ENCODE data around the gene LRRC27. TPM values are rescaled to one million over a fixed set of nuclear protein-coding genes. Genes with fewer than 3 reads are reported as not detected.

The LRRC27 gene
- total RNA-seq (2014; rRNA removed; shearing (Covaris generic)): 7.5 and 11.1 TPM in 2 replicates
- polyA plus RNA-seq (2016; fragmentation: Nextera tagmentation; extraction: Ambion mirVana): 9.6 and 11.5 TPM in 2 replicates

GRCh38 chr10:132331601-132332432 lies at the start of gene LRRC27:
TSS of gene LRRC27 (plus strand) at chr10:132332193. CDS start at chr10:132333525, 1,332 bp downstream.
- H3K27ac ChIP-seq: peak within 1 kb of the TSS; percentile 66
- H3K4me2 ChIP-seq (ENCODE audit: unreplicated experiment): peak within 1 kb of the TSS; percentile 89
- peak within 1 kb of the TSS; percentile 99 for H3K4me3 ChIP-seq
- H4K20me1 ChIP-seq (ENCODE audit: insufficient read depth): no peaks in the 10 kb centered on the region
- in situ Hi-C loops (cut with MboI): loop anchor here (10.0 kb wide), 1 partner anchor 107 kb away; no protein-coding TSS in a partner anchor
- no peaks in the 10 kb centered on the region for H3K9me2 ChIP-seq (ENCODE audit: insufficient read depth)
- peak; percentile 98 for DNase-seq
- no peaks in the 10 kb centered on the region for H3K27me3 ChIP-seq (replicated peaks; ENCODE audit: insufficient read depth)
- 0 to 2% methylated on average over 43 to 59 of the region's 89 CpGs for WGBS, 2 experiments (ENCODE audit: low coverage in 1 of 2, low lambda C conversion rate in 2 of 2, missing lambda C conversion rate in 2 of 2)
- H2AFZ ChIP-seq: peak within 1 kb of the TSS; percentile 82
- no peaks in the 10 kb centered on the region for H3K9me3 ChIP-seq (ENCODE audit: low read depth)
- peaks cover 13% of the 10 kb centered on the region for H3F3A ChIP-seq (ENCODE audit: insufficient read depth)
- H3K4me1 ChIP-seq (ENCODE audit: insufficient read depth): peaks cover 24% of the 10 kb centered on the region
- TF ChIP-seq EZH2 (IDR thresholded peaks at IDR 0.05; ENCODE audit: insufficient read depth, poor library complexity, severe bottlenecking) (no peak), EZH2phosphoT487 (IDR thresholded peaks at IDR 0.05; ENCODE audit: insufficient read depth, low read depth) (no peak)
- H3K36me3 ChIP-seq (ENCODE audit: low read depth): no peaks in the 10 kb centered on the region; the same call in 1 of the 2 replicates
- peak within 1 kb of the TSS; percentile 85 for H3K9ac ChIP-seq
- peaks cover 48% of the 10 kb centered on the region for H3K79me2 ChIP-seq (ENCODE audit: insufficient read depth)

- H3K27me3 ChIP-seq (replicated peaks; ENCODE audit: insufficient read depth): peaks cover 23% of the 10 kb centered on the region; the same call in 1 of the 2 replicates
- peak overlapping the region; percentile 11; the same call in 1 of the 2 replicates for H3K4me3 ChIP-seq
- no peak overlapping the region for H3K27ac ChIP-seq
- WGBS, 2 experiments (ENCODE audit: low coverage in 1 of 2, low lambda C conversion rate in 2 of 2, missing lambda C conversion rate in 2 of 2): 11 to 14% methylated on average over 36 of the region's 36 CpGs
- in situ Hi-C loops (cut with MboI): no loop called here
- H3K4me1 ChIP-seq (ENCODE audit: insufficient read depth): peaks cover 3% of the 10 kb centered on the region
- H3K4me2 ChIP-seq (ENCODE audit: unreplicated experiment): peak overlapping the region; percentile 28
- no peak overlapping the region for H3K9ac ChIP-seq
- TF ChIP-seq EZH2phosphoT487 (IDR thresholded peaks at IDR 0.05; ENCODE audit: insufficient read depth, low read depth): no peak
- TF ChIP-seq EZH2 (IDR thresholded peaks at IDR 0.05; ENCODE audit: insufficient read depth, poor library complexity, severe bottlenecking): no peak
- H2AFZ ChIP-seq: no peak overlapping the region
- no peaks in the 10 kb centered on the region for H3K9me2 ChIP-seq (ENCODE audit: insufficient read depth)
- no peaks in the 10 kb centered on the region for H3K36me3 ChIP-seq (ENCODE audit: low read depth)
- H3K79me2 ChIP-seq (ENCODE audit: insufficient read depth): no peaks in the 10 kb centered on the region
- peak; percentile 67 for DNase-seq
- H3F3A ChIP-seq (ENCODE audit: insufficient read depth): no peaks in the 10 kb centered on the region
- H4K20me1 ChIP-seq (ENCODE audit: insufficient read depth): no peaks in the 10 kb centered on the region
- H3K9me3 ChIP-seq (ENCODE audit: low read depth): no peaks in the 10 kb centered on the region
These were observed 49.1 kb upstream of the LRRC27 start for GRCh38 chr10:132282667-132283603.

GRCh38 chr10:132283604-132284382 lies 48.2 kb upstream of the LRRC27 start:
- H3K9ac ChIP-seq: no peak overlapping the region
- no peaks in the 10 kb centered on the region; the same call in 1 of the 2 replicates for H4K20me1 ChIP-seq (ENCODE audit: insufficient read depth)
- H3K4me3 ChIP-seq: peak overlapping the region; percentile 11; the same call in 1 of the 2 replicates
- peaks cover 3% of the 10 kb centered on the region for H3K4me1 ChIP-seq (ENCODE audit: insufficient read depth)
- no peak overlapping the region for H3K27ac ChIP-seq
- 25 to 28% methylated on average over 24 of the region's 24 CpGs for WGBS, 2 experiments (ENCODE audit: low coverage in 1 of 2, low lambda C conversion rate in 2 of 2, missing lambda C conversion rate in 2 of 2)
- no peaks in the 10 kb centered on the region for H3F3A ChIP-seq (ENCODE audit: insufficient read depth)
- no peak overlapping the region for H2AFZ ChIP-seq
- DNase-seq: peak; percentile 26
- TF ChIP-seq EZH2phosphoT487 (IDR thresholded peaks at IDR 0.05; ENCODE audit: insufficient read depth, low read depth): no peak
- TF ChIP-seq EZH2 (IDR thresholded peaks at IDR 0.05; ENCODE audit: insufficient read depth, poor library complexity, severe bottlenecking): no peak
- in situ Hi-C loops (cut with MboI): no loop called here
- no peaks in the 10 kb centered on the region for H3K79me2 ChIP-seq (ENCODE audit: insufficient read depth)
- H3K9me3 ChIP-seq (ENCODE audit: low read depth): peaks cover 6% of the 10 kb centered on the region
- H3K9me2 ChIP-seq (ENCODE audit: insufficient read depth): no peaks in the 10 kb centered on the region
- H3K4me2 ChIP-seq (ENCODE audit: unreplicated experiment): peak overlapping the region; percentile 28
- no peaks in the 10 kb centered on the region for H3K36me3 ChIP-seq (ENCODE audit: low read depth)
- peaks cover 28% of the 10 kb centered on the region; the same call in 1 of the 2 replicates for H3K27me3 ChIP-seq (replicated peaks; ENCODE audit: insufficient read depth)
